Measurements from ENCODE around the gene CACNB4. TPM values are rescaled to one million over a fixed set of nuclear protein-coding genes. Genes with fewer than 3 reads are reported as not detected.
"Not testable (repeated sequence)": the region's sequence is repeated elsewhere in the genome, so short reads cannot be mapped to it uniquely, and the experiment has no call there.

CACNB4 gene
- total RNA-seq, 2 donors from 2014 or later = 5.6 to 13.8 TPM

GRCh38 chr2:152031747-152032306, 67.0 kb downstream of the CACNB4 start:
- Histone ChIP-seq H3K4me1 (ENCODE audit: control insufficient read depth in 1 of 2, low read depth in 2 of 2) (no peaks in the 10 kb centered on the region), H3K36me3 (no peaks in the 10 kb centered on the region), H3K9me3 (no peaks in the 10 kb centered on the region), H3K27ac (no peak overlapping the region), H3K4me3 (no peak overlapping the region), H3K27me3 (replicated peaks; ENCODE audit: insufficient read depth) (no peaks in the 10 kb centered on the region)
- no peak for TF ChIP-seq CTCF (IDR thresholded peaks at IDR 0.05)
- ATAC-seq (ENCODE audit: insufficient number of reproducible peaks, low FRiP score, low read depth) (no peak), DNase-seq (ENCODE audit: low spot score) (no peak)

GRCh38 chr2:152030596-152031328, 68.1 kb downstream of the CACNB4 start:
- not testable (repeated sequence) for H3K27me3 ChIP-seq (replicated peaks; ENCODE audit: insufficient read depth); H3K4me3 ChIP-seq; ATAC-seq (ENCODE audit: insufficient number of reproducible peaks, low FRiP score, low read depth); DNase-seq (ENCODE audit: low spot score); H3K4me1 ChIP-seq (ENCODE audit: control insufficient read depth in 1 of 2, low read depth in 2 of 2); H3K27ac ChIP-seq; H3K36me3 ChIP-seq; H3K9me3 ChIP-seq

GRCh38 chr2:152028182-152028862, 70.5 kb downstream of the CACNB4 start:
- Histone ChIP-seq H3K27me3 (replicated peaks; ENCODE audit: insufficient read depth) (no peaks in the 10 kb centered on the region), H3K36me3 (no peaks in the 10 kb centered on the region), H3K27ac (no peak overlapping the region), H3K4me3 (no peak overlapping the region), H3K4me1 (ENCODE audit: control insufficient read depth in 1 of 2, low read depth in 2 of 2) (peaks cover 0 to 4% of the 10 kb centered on the region in 2 donors), H3K9me3 (no peaks in the 10 kb centered on the region)
- ATAC-seq (ENCODE audit: insufficient number of reproducible peaks, low FRiP score, low read depth) (no peak), DNase-seq (ENCODE audit: low spot score) (no peak)
- TF ChIP-seq CTCF (IDR thresholded peaks at IDR 0.05) = no peak

GRCh38 chr2:152025678-152026287, 73.1 kb downstream of the CACNB4 start:
- DNase-seq (ENCODE audit: low spot score) (peak; percentile 29), ATAC-seq (ENCODE audit: insufficient number of reproducible peaks, low FRiP score, low read depth) (peak; percentile 70)
- no peaks in the 10 kb centered on the region for H3K36me3 ChIP-seq
- TF ChIP-seq CTCF (IDR thresholded peaks at IDR 0.05) = peak; percentile 95
- H3K9me3 ChIP-seq = no peaks in the 10 kb centered on the region
- H3K4me3 ChIP-seq = peak overlapping the region; percentile 63
- H3K27me3 ChIP-seq (replicated peaks; ENCODE audit: insufficient read depth) = no peaks in the 10 kb centered on the region
- no peak overlapping the region for H3K27ac ChIP-seq
- peaks cover 0 to 4% of the 10 kb centered on the region in 2 donors for H3K4me1 ChIP-seq (ENCODE audit: control insufficient read depth in 1 of 2, low read depth in 2 of 2)

GRCh38 chr2:152024477-152024876, 74.4 kb downstream of the CACNB4 start:
- Histone ChIP-seq H3K4me3 (no peak overlapping the region), H3K4me1 (ENCODE audit: control insufficient read depth in 1 of 2, low read depth in 2 of 2) (peaks cover 0 to 4% of the 10 kb centered on the region in 2 donors), H3K36me3 (no peaks in the 10 kb centered on the region), H3K27ac (no peak overlapping the region), H3K9me3 (no peaks in the 10 kb centered on the region), H3K27me3 (replicated peaks; ENCODE audit: insufficient read depth) (no peaks in the 10 kb centered on the region)
- TF ChIP-seq CTCF (IDR thresholded peaks at IDR 0.05) = no peak
- ATAC-seq (ENCODE audit: insufficient number of reproducible peaks, low FRiP score, low read depth) = no peak
- DNase-seq (ENCODE audit: low spot score) = no peak
